CD4-positive, alpha-beta memory T cell (primary cell): ENCODE measurements around the gene UGT3A2. TPM values are rescaled to one million over a fixed set of nuclear protein-coding genes. Genes with fewer than 3 reads are reported as not detected.

Experiments
- CTCF ChIA-PET: fragments of 350-600 bp; sonication (Branson Sonifier 250); formaldehyde crosslinking; loops from one replicate; lab custom pipeline; 2021; ENCODE audit warnings: inconsistent platforms; ENCODE audit not compliant: partially characterized antibody; lab: Charles Lee
- POLR2A ChIA-PET: fragments of 350-600 bp; sonication (Branson Sonifier 250); formaldehyde crosslinking; loops from one replicate; lab custom pipeline; 2021; ENCODE audit not compliant: partially characterized antibody; lab: Charles Lee
- DNase-seq, 5 donors: peaks; one replicate each; pipeline versions ENCODE4 v3.0.0 to v3.0.0-alpha.2; 2020 to 2022; ENCODE audit warnings: mixed read lengths in 1 of 5
- H3K27ac ChIP-seq: one replicate; pipeline ENCODE4 v1.7.0; 2013; ENCODE audit warnings: low read depth, low read length
- H3K27me3 ChIP-seq: 2 replicates; pipeline ENCODE4 v1.7.0; 2013; ENCODE audit warnings: mild to moderate bottlenecking, low read length, moderate library complexity; ENCODE audit not compliant: insufficient read depth
- H3K36me3 ChIP-seq: 2 replicates; pipeline ENCODE4 v1.7.0; 2013; ENCODE audit warnings: mild to moderate bottlenecking, low read length, moderate library complexity; ENCODE audit not compliant: insufficient read depth
- H3K4me1 ChIP-seq: 2 replicates; pipeline ENCODE4 v1.7.0; 2013; ENCODE audit warnings: mild to moderate bottlenecking, low read length, moderate library complexity; ENCODE audit not compliant: insufficient read depth
- H3K4me3 ChIP-seq, 2 donors: one replicate each; pipeline ENCODE4 v1.7.0; 2013; ENCODE audit warnings: low read length in 2 of 2, mild to moderate bottlenecking in 1 of 2
- H3K9me3 ChIP-seq, 2 donors: one replicate each; pipeline ENCODE4 v1.7.0; 2013; ENCODE audit warnings: low read length in 2 of 2, control low read depth in 1 of 2; ENCODE audit not compliant: control insufficient read depth in 1 of 2
- H3K27ac Mint-ChIP-seq, 7 donors: one replicate each; pipeline ENCODE4 v1.8.0; 2020 to 2021; ENCODE audit warnings: mixed read lengths in 7 of 7, mild to moderate bottlenecking in 6 of 7, inconsistent platforms in 3 of 7, moderate library complexity in 3 of 7
- H3K27me3 Mint-ChIP-seq, 2 donors: one replicate each; pipeline ENCODE4 v1.8.0; 2020 to 2021; ENCODE audit warnings: mixed read lengths in 2 of 2
- H3K36me3 Mint-ChIP-seq, 2 donors: one replicate each; pipeline ENCODE4 v1.8.0; 2020 to 2021; ENCODE audit warnings: mixed read lengths in 2 of 2, inconsistent platforms in 1 of 2, mild to moderate bottlenecking in 1 of 2
- H3K4me1 Mint-ChIP-seq, 4 donors: one replicate each; pipeline ENCODE4 v1.8.0; 2020 to 2021; ENCODE audit warnings: mixed read lengths in 4 of 4, mild to moderate bottlenecking in 1 of 4
- H3K4me3 Mint-ChIP-seq, 8 donors: one replicate each; pipeline ENCODE4 v1.8.0; 2020 to 2021; ENCODE audit warnings: mixed read lengths in 8 of 8, mild to moderate bottlenecking in 7 of 8, moderate library complexity in 6 of 8, inconsistent platforms in 3 of 8
- H3K9me3 Mint-ChIP-seq, 8 donors: one replicate each; pipeline ENCODE4 v1.8.0; 2020 to 2021; ENCODE audit warnings: mixed read lengths in 8 of 8, mild to moderate bottlenecking in 5 of 8, inconsistent platforms in 3 of 8, moderate library complexity in 1 of 8
- intact Hi-C: fragments of 100-400 bp; cut with micrococcal nuclease; formaldehyde crosslinking; loops from one replicate; pipeline ENCODE4 v1.15.1; 2023
- polyA plus RNA-seq, 2 donors: library from polyadenylated mRNA; unstranded; fragments of 300-500 nt; fragmentation: Illumina TruSeq; gene quantifications; one replicate each; pipeline ENCODE4 v1.2.3, GENCODE V29; 2021
- total RNA-seq, 2 experiments: library from RNA; stranded (reverse); gene quantifications; one replicate each; pipeline ENCODE4 v1.2.3, GENCODE V29; 2021

The UGT3A2 gene, protein sequence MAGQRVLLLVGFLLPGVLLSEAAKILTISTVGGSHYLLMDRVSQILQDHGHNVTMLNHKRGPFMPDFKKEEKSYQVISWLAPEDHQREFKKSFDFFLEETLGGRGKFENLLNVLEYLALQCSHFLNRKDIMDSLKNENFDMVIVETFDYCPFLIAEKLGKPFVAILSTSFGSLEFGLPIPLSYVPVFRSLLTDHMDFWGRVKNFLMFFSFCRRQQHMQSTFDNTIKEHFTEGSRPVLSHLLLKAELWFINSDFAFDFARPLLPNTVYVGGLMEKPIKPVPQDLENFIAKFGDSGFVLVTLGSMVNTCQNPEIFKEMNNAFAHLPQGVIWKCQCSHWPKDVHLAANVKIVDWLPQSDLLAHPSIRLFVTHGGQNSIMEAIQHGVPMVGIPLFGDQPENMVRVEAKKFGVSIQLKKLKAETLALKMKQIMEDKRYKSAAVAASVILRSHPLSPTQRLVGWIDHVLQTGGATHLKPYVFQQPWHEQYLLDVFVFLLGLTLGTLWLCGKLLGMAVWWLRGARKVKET
- not detected for total RNA-seq
- under 1 TPM in 1 of 2 donors, not detected in 1; 0.17 TPM for polyA plus RNA-seq

- Mint-ChIP-seq H3K27ac (no peak within 1 kb of the TSS), H3K27me3 (peaks cover 23 to 24% of the 10 kb centered on the region in 2 donors), H3K36me3 (no peaks in the 10 kb centered on the region), H3K4me1 (peaks cover 10 to 24% (median 14%) of the 10 kb centered on the region in 4 donors), H3K9me3 (peaks cover 0 to 4% (median 0%) of the 10 kb centered on the region in 8 donors), H3K4me3 (peak within 1 kb of the TSS in 2 of 8 donors; percentile 14 to 76)
- peaks cover 6% of the 10 kb centered on the region for H3K4me1 ChIP-seq
- intact Hi-C loops = no loop called here
- no peaks in the 10 kb centered on the region for H3K36me3 ChIP-seq
- H3K4me3 ChIP-seq = no peak within 1 kb of the TSS
- no peak within 1 kb of the TSS for H3K27ac ChIP-seq
- ChIA-PET CTCF (interaction anchor here (3.0 kb wide), 1 partner anchor 13 kb away, joined by 15 read pairs; no protein-coding TSS in a partner anchor), POLR2A (no interaction called here)
- DNase-seq = no peak
- peaks cover 3% of the 10 kb centered on the region for H3K27me3 ChIP-seq
- no peaks in the 10 kb centered on the region for H3K9me3 ChIP-seq
These were observed at the start of gene UGT3A2 for GRCh38 chr5:36066540-36067210. TSS of gene UGT3A2 (minus strand) at chr5:36066882. CDS start at chr5:36066789, 93 bp downstream.

DNA sequence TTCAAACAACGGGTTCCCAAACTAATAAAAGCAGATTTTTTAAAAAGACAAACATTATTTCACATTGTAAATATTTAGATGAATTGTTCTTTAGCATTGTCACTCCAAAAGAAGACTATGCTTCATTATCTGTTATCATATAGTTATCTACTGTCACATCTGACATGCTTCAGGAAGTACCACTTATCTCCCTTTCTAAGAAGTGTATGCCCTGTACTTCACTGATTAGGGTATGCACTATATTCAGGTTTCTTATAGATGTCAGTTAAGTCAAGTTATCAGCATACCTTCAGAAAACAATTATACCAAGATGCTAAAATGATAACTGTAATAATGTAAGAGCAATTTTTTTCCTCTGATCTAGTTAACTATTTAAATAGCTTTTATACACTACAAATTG lies 44.6 kb upstream of the UGT3A2 start:
- no peak overlapping the region for H3K4me3 Mint-ChIP-seq
- no peak overlapping the region for H3K27ac Mint-ChIP-seq
- H3K9me3 Mint-ChIP-seq = no peaks in the 10 kb centered on the region
- intact Hi-C loops = no loop called here
- no peak overlapping the region for H3K27ac ChIP-seq
- H3K4me1 ChIP-seq = no peaks in the 10 kb centered on the region
- H3K4me3 ChIP-seq = no peak overlapping the region
- CTCF ChIA-PET = interaction anchor here (1.0 kb wide), 1 partner anchor 32 kb away, joined by 3 read pairs; no protein-coding TSS in a partner anchor
- H3K27me3 ChIP-seq = no peaks in the 10 kb centered on the region
- no peaks in the 10 kb centered on the region for H3K27me3 Mint-ChIP-seq
- no peaks in the 10 kb centered on the region for H3K4me1 Mint-ChIP-seq
- H3K36me3 ChIP-seq = peaks cover 14% of the 10 kb centered on the region
- H3K36me3 Mint-ChIP-seq = peaks cover 65 to 72% of the 10 kb centered on the region in 2 donors
- H3K9me3 ChIP-seq = no peaks in the 10 kb centered on the region
- no peak for DNase-seq
- POLR2A ChIA-PET = no interaction called here

- ChIA-PET CTCF (interaction anchor here (1.9 kb wide), 1 partner anchor 30 kb away, joined by 4 read pairs; no protein-coding TSS in a partner anchor), POLR2A (no interaction called here)
- Mint-ChIP-seq H3K36me3 (peaks cover 59 to 72% of the 10 kb centered on the region in 2 donors), H3K27me3 (no peaks in the 10 kb centered on the region), H3K27ac (no peak overlapping the region), H3K4me3 (no peak overlapping the region), H3K9me3 (no peaks in the 10 kb centered on the region), H3K4me1 (no peaks in the 10 kb centered on the region)
- no peak for DNase-seq
- H3K4me3 ChIP-seq = no peak overlapping the region
- H3K36me3 ChIP-seq = peaks cover 14% of the 10 kb centered on the region
- H3K9me3 ChIP-seq = no peaks in the 10 kb centered on the region
- intact Hi-C loops = no loop called here
- no peaks in the 10 kb centered on the region for H3K4me1 ChIP-seq
- no peaks in the 10 kb centered on the region for H3K27me3 ChIP-seq
- no peak overlapping the region for H3K27ac ChIP-seq
These were observed 42.2 kb upstream of the UGT3A2 start for GRCh38 chr5:36108758-36109460.

DNA sequence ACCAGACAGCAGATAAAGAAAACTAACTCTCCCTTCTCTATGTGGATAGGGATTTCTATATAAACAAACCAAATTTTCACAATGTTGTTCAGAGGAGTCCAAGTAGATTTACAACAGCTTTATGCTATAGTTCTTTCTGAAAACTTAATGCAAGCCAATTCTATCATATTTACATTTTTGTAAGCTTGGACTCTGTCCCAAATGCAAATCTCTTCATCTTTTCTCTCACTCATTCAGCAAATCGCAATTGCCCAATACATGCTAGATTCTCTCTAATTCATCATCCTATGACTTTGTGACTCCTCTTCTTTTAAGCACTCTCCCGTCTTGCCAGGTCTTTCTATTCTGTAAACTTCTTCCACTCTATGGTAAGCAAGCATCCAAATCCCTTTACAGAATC lies 39.1 kb upstream of the UGT3A2 start:
- Histone ChIP-seq H3K27ac (no peak overlapping the region), H3K9me3 (no peaks in the 10 kb centered on the region), H3K27me3 (no peaks in the 10 kb centered on the region), H3K4me1 (no peaks in the 10 kb centered on the region), H3K4me3 (no peak overlapping the region), H3K36me3 (peaks cover 10% of the 10 kb centered on the region)
- ChIA-PET POLR2A (no interaction called here), CTCF (interaction anchor here (1.1 kb wide), 1 partner anchor 27 kb away, joined by 3 read pairs; no protein-coding TSS in a partner anchor)
- Mint-ChIP-seq H3K27me3 (no peaks in the 10 kb centered on the region), H3K9me3 (no peaks in the 10 kb centered on the region), H3K27ac (no peak overlapping the region), H3K4me3 (no peak overlapping the region), H3K36me3 (peaks cover 44 to 55% of the 10 kb centered on the region in 2 donors), H3K4me1 (no peaks in the 10 kb centered on the region)
- intact Hi-C loops = no loop called here
- no peak for DNase-seq

DNA sequence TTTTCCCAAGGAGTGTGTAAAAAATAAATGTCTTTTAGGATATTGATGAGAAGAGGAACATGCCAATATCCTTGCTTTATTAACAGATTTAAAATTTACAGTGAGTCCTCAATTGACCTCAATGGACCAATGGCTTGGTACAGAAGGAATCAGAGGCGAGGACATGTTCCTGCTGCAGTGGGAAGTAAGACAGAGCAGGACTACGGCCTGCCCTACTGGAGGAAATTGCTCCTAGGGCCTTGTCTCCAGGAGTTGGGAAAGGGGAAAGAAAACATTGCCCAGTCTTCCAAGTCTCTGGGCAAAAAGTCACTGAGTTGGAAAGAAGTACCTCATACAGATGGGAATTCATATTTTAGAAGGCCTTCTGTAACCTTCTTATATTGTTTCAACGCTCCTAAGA lies 33.1 kb upstream of the UGT3A2 start:
- no peaks in the 10 kb centered on the region for H3K9me3 Mint-ChIP-seq
- no peak overlapping the region for H3K4me3 Mint-ChIP-seq
- intact Hi-C loops = no loop called here
- Histone ChIP-seq H3K27ac (no peak overlapping the region), H3K27me3 (no peaks in the 10 kb centered on the region), H3K4me3 (no peak overlapping the region), H3K4me1 (no peaks in the 10 kb centered on the region), H3K36me3 (no peaks in the 10 kb centered on the region), H3K9me3 (no peaks in the 10 kb centered on the region)
- H3K4me1 Mint-ChIP-seq = no peaks in the 10 kb centered on the region
- DNase-seq = no peak
- no peak overlapping the region for H3K27ac Mint-ChIP-seq
- H3K27me3 Mint-ChIP-seq = no peaks in the 10 kb centered on the region
- POLR2A ChIA-PET = no interaction called here
- peaks cover 17% of the 10 kb centered on the region in 2 donors for H3K36me3 Mint-ChIP-seq
- CTCF ChIA-PET = no interaction called here

DNA sequence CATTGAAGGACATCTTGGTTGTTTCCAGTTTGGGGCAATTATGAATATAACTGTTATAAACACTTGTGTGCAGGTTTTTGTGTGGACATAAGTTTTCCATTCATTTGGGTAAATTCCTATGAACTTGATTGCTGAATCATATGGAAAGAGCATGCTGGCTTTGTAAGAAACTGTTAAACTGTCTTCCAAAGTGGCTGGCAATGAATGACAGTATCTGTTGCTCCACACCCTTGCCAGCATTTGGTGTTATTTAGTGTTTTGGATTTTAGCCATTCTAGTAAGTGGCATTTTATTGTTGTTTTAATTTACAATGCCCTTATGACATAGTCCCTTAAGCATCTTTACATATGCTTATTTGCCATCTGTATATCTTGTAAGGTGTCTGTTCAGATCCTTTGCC lies 29.8 kb upstream of the UGT3A2 start:
- ChIA-PET POLR2A (no interaction called here), CTCF (interaction anchor here (2.7 kb wide), 1 partner anchor 17 kb away, joined by 8 read pairs; no protein-coding TSS in a partner anchor)
- no peaks in the 10 kb centered on the region for H3K4me1 Mint-ChIP-seq
- no peak overlapping the region for H3K27ac ChIP-seq
- peaks cover 7 to 8% of the 10 kb centered on the region in 2 donors for H3K36me3 Mint-ChIP-seq
- H3K27ac Mint-ChIP-seq = no peak overlapping the region
- H3K9me3 Mint-ChIP-seq = peaks cover 0 to 5% (median 3%) of the 10 kb centered on the region in 8 donors
- no peak overlapping the region for H3K4me3 Mint-ChIP-seq
- H3K27me3 ChIP-seq = no peaks in the 10 kb centered on the region
- no peaks in the 10 kb centered on the region for H3K36me3 ChIP-seq
- intact Hi-C loops = no loop called here
- no peaks in the 10 kb centered on the region for H3K4me1 ChIP-seq
- no peak overlapping the region for H3K4me3 ChIP-seq
- H3K27me3 Mint-ChIP-seq = no peaks in the 10 kb centered on the region
- no peak for DNase-seq
- no peaks in the 10 kb centered on the region for H3K9me3 ChIP-seq
